Peyer's patch (tissue), 4 donors: ENCODE measurements around the gene LRP4.

Source experiments
- POLR2A ChIP-seq, 2 donors: fragments of 450-650 bp; IDR thresholded peaks; one replicate each; pipeline ENCODE4 v1.5.1; 2017; ENCODE audit warnings: antibody characterized with exemption in 2 of 2, mild to moderate bottlenecking in 2 of 2, moderate library complexity in 2 of 2
- TF ChIP-seq, protein P1 (sequence below), 6 experiments: fragments of 450-650 bp in 4 of 6; fragments of 200-600 bp in 2 of 6; sonication (generic) in 1 of 6; IDR thresholded peaks; one replicate each; pipeline ENCODE4 v1.5.1; 2017 to 2019; ENCODE audit warnings: antibody characterized with exemption in 6 of 6, mild to moderate bottlenecking in 3 of 6, moderate library complexity in 1 of 6

DNA sequence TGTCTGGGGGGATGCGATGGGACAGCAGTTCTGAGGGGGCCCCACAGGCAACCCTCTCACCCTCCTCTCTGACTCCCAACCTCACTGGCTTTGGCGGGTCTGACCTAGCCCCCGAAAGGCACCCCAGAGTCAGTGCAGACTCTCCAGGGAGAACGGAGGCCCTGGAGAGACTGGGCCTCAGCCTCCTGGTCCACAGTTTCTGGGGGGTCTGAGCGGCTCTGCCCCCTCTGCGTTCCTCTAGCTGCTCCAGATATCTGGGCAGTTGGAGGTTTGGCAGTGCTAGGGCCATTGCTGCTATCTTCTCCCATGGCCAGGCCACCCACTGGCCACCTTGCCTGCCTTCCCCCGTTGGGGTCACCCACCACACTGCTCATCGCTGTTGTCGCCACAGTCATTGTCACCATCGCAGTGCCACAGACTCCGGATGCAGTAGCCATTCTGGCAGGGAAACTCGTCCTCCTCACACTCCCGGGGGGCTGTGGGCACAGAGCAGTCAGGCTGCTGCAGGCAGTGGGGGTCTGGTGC is 18.8 kb downstream of the LRP4 start:
- no peak for TF ChIP-seq POLR2A (IDR thresholded peaks at IDR 0.05)
- TF ChIP-seq, protein P1, sequence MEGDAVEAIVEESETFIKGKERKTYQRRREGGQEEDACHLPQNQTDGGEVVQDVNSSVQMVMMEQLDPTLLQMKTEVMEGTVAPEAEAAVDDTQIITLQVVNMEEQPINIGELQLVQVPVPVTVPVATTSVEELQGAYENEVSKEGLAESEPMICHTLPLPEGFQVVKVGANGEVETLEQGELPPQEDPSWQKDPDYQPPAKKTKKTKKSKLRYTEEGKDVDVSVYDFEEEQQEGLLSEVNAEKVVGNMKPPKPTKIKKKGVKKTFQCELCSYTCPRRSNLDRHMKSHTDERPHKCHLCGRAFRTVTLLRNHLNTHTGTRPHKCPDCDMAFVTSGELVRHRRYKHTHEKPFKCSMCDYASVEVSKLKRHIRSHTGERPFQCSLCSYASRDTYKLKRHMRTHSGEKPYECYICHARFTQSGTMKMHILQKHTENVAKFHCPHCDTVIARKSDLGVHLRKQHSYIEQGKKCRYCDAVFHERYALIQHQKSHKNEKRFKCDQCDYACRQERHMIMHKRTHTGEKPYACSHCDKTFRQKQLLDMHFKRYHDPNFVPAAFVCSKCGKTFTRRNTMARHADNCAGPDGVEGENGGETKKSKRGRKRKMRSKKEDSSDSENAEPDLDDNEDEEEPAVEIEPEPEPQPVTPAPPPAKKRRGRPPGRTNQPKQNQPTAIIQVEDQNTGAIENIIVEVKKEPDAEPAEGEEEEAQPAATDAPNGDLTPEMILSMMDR (IDR thresholded peaks at IDR 0.05): no peak
